Ovary (tissue), 9 donors: ENCODE measurements around the gene GPHN. TPM values are rescaled to one million over a fixed set of nuclear protein-coding genes. Genes with fewer than 3 reads are reported as not detected.

Experiments used
- DNase-seq, 5 donors: peaks; one replicate each; pipeline ENCODE4 v3.0.0-alpha.2; 2019 to 2020
- H3K27ac ChIP-seq, 2 donors: fragments of 200-600 bp; one replicate each; pipeline versions ENCODE4 v1.5.1 to v1.8.0; 2019 to 2022
- H3K27me3 ChIP-seq: fragments of 200-600 bp; one replicate; pipeline ENCODE4 v1.8.0; 2022
- H3K36me3 ChIP-seq: fragments of 200-600 bp; sonication (generic); one replicate; pipeline ENCODE4 v1.5.1; 2019
- H3K4me1 ChIP-seq: one replicate; pipeline ENCODE4 v1.8.1; 2013; ENCODE audit warnings: mild to moderate bottlenecking, moderate library complexity; ENCODE audit not compliant: insufficient read depth
- H3K4me3 ChIP-seq: fragments of 200-600 bp; sonication (generic); one replicate; pipeline ENCODE4 v1.5.1; 2017
- H3K9me3 ChIP-seq, 2 donors: fragments of 200-600 bp in 1 of 2; sonication (generic) in 1 of 2; one replicate each; pipeline versions ENCODE4 v1.5.1 to v1.8.1; 2013 to 2019; ENCODE audit warnings: mild to moderate bottlenecking in 1 of 2, moderate library complexity in 1 of 2
- EP300 ChIP-seq: sonication (generic); formaldehyde crosslinking; IDR thresholded peaks from one replicate; pipeline ENCODE4 v1.6.1; 2017; ENCODE audit warnings: antibody characterized with exemption
- POLR2A ChIP-seq: fragments of 450-650 bp; IDR thresholded peaks from one replicate; pipeline ENCODE4 v1.6.1; 2017; ENCODE audit warnings: antibody characterized with exemption, mild to moderate bottlenecking, moderate library complexity
- WGBS, 3 donors: extraction: QIAGEN DNeasy Blood & Tissue Kit in 1 of 3; methylation state at CpG; one replicate each; pipeline versions ENCODE4 v1.1.5 to v1.1.7; 2013 to 2017; 5-methylcytosine and 5-hydroxymethylcytosine counted together
- intact Hi-C, 4 donors: fragments of 100-400 bp; cut with DNase I; formaldehyde crosslinking; loops; one replicate each; pipeline versions ENCODE4 v1.11.0 to v1.15.1; 2022 to 2023
- polyA plus RNA-seq, 2 donors: library from polyadenylated mRNA; stranded (reverse); fragments of 200-250 nt in 1 of 2; fragments of 350-450 nt in 1 of 2; fragmentation: Illumina TruSeq in 1 of 2; extraction: RNeasy Lipid Tissue Mini Kit (QIAGEN cat#74804) in 1 of 2; gene quantifications; one replicate each; pipeline ENCODE4 v1.2.3, GENCODE V29; 2013 to 2014
- total RNA-seq, 7 donors: library from RNA; depleted of rRNA in 2 of 7; stranded (reverse); fragments of >200 nt in 2 of 7; fragmentation: NEBNext Ultra II Directional in 3 of 7; extraction: Animal tissue kit (Norgen Biotek cat#: 25700) in 3 of 7; gene quantifications; one replicate each; pipeline versions ENCODE4 v1.1.0 to v1.2.4, GENCODE V29; 2016 to 2023
- TF ChIP-seq, protein P1 (sequence below), 3 donors: fragments of 450-650 bp in 2 of 3; fragments of 200-600 bp in 1 of 3; IDR thresholded peaks; one replicate each; pipeline versions ENCODE4 v1.5.1 to v1.8.0; 2016 to 2022; ENCODE audit warnings: antibody characterized with exemption in 3 of 3, mild to moderate bottlenecking in 1 of 3
- donor health status: DM: no; HTN: no; CAD: no; lungs with moderate emphysema.
- donor health status: DM: no; HTN: no; CAD: no.
- donor health status: Bipolar disorder and iron deficiency.
- donor health status: DM: yes; HTN: yes; CAD: no.
- donor health status: DM: no; HTN: no; CAD: no.
- donor health status: DM: yes; HTN: yes; CAD: no.

The GPHN gene
- total and polyA plus RNA-seq, 9 donors = 8.3 to 44.9 (median 20.3) TPM

DNA sequence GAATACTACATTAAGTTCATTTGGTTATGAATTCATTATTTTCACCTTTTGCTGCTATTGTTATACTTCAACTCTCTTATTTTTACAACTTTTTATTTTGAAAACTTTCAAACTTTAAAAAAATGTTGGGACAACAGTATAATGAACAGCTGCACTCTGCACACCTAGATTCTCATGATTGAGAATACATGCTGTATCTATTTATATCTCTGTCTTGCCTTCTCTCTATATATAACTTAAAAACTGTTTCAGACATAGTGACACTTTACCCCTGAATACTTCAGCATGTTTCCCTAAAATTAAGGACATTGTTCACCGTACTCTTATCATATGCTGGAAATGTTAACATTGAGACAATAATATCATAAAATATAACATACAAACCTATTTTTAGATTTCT is 237.1 kb downstream of the GPHN start:
- Histone ChIP-seq H3K4me1 (no peaks in the 10 kb centered on the region), H3K9me3 (no peaks in the 10 kb centered on the region), H3K36me3 (no peaks in the 10 kb centered on the region), H3K27me3 (no peaks in the 10 kb centered on the region), H3K4me3 (no peak overlapping the region), H3K27ac (no peak overlapping the region)
- intact Hi-C loops = no loop called here
- 83 to 92% (median 90%) methylated on average over 1 of the region's 1 CpG for WGBS, 3 donors
- TF ChIP-seq POLR2A = no peak
- no peak for TF ChIP-seq EP300
- TF ChIP-seq, protein P1, sequence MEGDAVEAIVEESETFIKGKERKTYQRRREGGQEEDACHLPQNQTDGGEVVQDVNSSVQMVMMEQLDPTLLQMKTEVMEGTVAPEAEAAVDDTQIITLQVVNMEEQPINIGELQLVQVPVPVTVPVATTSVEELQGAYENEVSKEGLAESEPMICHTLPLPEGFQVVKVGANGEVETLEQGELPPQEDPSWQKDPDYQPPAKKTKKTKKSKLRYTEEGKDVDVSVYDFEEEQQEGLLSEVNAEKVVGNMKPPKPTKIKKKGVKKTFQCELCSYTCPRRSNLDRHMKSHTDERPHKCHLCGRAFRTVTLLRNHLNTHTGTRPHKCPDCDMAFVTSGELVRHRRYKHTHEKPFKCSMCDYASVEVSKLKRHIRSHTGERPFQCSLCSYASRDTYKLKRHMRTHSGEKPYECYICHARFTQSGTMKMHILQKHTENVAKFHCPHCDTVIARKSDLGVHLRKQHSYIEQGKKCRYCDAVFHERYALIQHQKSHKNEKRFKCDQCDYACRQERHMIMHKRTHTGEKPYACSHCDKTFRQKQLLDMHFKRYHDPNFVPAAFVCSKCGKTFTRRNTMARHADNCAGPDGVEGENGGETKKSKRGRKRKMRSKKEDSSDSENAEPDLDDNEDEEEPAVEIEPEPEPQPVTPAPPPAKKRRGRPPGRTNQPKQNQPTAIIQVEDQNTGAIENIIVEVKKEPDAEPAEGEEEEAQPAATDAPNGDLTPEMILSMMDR (IDR thresholded peaks at IDR 0.05) = no peak
- no peak for DNase-seq

DNA sequence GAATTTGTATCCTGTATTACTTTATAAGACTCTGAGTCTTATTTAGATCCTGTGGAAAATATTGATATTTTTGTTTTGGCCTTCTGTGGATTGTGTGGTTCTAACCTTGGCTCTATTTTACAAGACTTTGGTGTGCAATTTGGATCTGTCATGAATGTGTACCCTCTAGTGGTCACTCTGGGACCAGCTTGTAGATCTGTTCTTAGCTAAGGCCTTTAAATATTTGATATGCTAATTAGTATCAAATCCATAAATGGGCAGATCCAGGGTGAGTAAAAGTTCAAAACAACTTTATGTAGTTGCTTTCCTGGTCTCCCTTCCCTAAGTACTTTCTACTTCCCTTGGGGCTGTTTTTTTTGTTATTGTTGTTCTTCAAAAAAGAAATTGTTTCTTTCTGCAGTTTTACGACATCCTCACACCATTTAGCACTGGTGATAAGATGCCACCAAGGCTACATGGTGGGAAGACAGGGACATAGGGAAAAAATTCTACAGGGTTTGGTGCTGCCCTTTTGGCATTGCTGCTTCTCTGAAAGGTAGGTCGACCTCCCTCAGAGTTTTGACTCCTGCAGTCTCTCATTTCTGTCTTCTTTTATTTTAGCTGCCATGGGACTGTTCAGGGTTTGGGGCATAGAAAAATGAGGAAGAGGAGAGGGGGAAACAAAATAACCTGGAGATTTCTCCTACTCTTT is 238.5 kb downstream of the GPHN start:
- no peak for TF ChIP-seq POLR2A
- Histone ChIP-seq H3K9me3 (no peaks in the 10 kb centered on the region), H3K27me3 (no peaks in the 10 kb centered on the region), H3K27ac (no peak overlapping the region), H3K36me3 (no peaks in the 10 kb centered on the region), H3K4me3 (no peak overlapping the region), H3K4me1 (no peaks in the 10 kb centered on the region)
- DNase-seq = no peak
- 67 to 87% (median 75%) methylated on average over 2 of the region's 2 CpGs for WGBS, 3 donors
- intact Hi-C loops = no loop called here

- Histone ChIP-seq H3K4me1 (no peaks in the 10 kb centered on the region), H3K4me3 (no peak overlapping the region), H3K9me3 (no peaks in the 10 kb centered on the region), H3K27ac (no peak overlapping the region), H3K36me3 (no peaks in the 10 kb centered on the region), H3K27me3 (no peaks in the 10 kb centered on the region)
- intact Hi-C loops = no loop called here
- no peak for DNase-seq
- WGBS, 3 donors = 55 to 66% (median 58%) methylated on average over 2 of the region's 2 CpGs
- TF ChIP-seq, protein P1 (IDR thresholded peaks at IDR 0.05) = no peak
- no peak for TF ChIP-seq EP300
These were observed 244.2 kb downstream of the GPHN start for GRCh38 chr14:66752109-66752508.

- no peak overlapping the region for H3K27ac ChIP-seq
- no peaks in the 10 kb centered on the region for H3K36me3 ChIP-seq
- TF ChIP-seq EP300 (no peak), POLR2A (no peak)
- TF ChIP-seq, protein P1 (IDR thresholded peaks at IDR 0.05) = no peak
- no peak for DNase-seq
- no peaks in the 10 kb centered on the region for H3K9me3 ChIP-seq
- intact Hi-C loops = no loop called here
- H3K4me3 ChIP-seq = no peak overlapping the region
- H3K27me3 ChIP-seq = no peaks in the 10 kb centered on the region
- H3K4me1 ChIP-seq = no peaks in the 10 kb centered on the region
- 75 to 86% (median 82%) methylated on average over 6 of the region's 6 CpGs for WGBS, 3 donors
These were observed 250.2 kb downstream of the GPHN start for GRCh38 chr14:66758031-66758613.

DNA sequence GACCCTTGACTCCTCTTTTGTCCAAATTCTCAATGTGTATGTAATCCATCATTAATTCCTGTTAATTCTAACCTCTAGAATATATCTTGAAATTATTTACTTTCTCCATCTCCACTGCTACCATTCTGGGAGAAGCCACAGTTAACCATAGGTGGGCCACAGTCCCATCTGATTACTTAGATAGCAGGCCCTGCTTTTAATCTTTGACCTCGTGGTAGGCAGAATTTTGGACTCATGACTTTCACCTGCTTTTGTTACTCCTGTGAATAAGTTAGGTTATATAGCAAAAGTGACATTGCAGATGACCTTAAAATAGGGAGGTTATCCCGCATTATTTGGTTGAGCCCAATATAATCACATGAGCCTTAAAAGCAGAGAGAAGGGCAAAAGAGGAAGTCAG is 264.2 kb downstream of the GPHN start:
- Histone ChIP-seq H3K36me3 (no peaks in the 10 kb centered on the region), H3K4me3 (no peak overlapping the region), H3K27me3 (no peaks in the 10 kb centered on the region), H3K4me1 (no peaks in the 10 kb centered on the region), H3K9me3 (no peaks in the 10 kb centered on the region), H3K27ac (no peak overlapping the region)
- DNase-seq = no peak
- WGBS, 3 donors = 83 to 92% (median 91%) methylated on average over 2 of the region's 2 CpGs
- TF ChIP-seq POLR2A (no peak), EP300 (no peak)
- TF ChIP-seq, protein P1 (IDR thresholded peaks at IDR 0.05) = no peak
- intact Hi-C loops = no loop called here
